ENCODE results near the gene PVR.

- TF ChIP-seq ZNF10 (tag by site-specific recombination; IDR thresholded peaks at IDR 0.05) = no peak
- TF ChIP-seq PATZ1 (tag by site-specific recombination; IDR thresholded peaks at IDR 0.05) = no peak
- no peak for TF ChIP-seq ZNF624 (tag by site-specific recombination; IDR thresholded peaks at IDR 0.05)
- no peak for TF ChIP-seq ZNF214 (tag by site-specific recombination; IDR thresholded peaks at IDR 0.05; ENCODE audit: borderline replicate concordance)
- no peak for TF ChIP-seq ZNF561 (tag by site-specific recombination; IDR thresholded peaks at IDR 0.05; ENCODE audit: borderline replicate concordance)
- no peak for TF ChIP-seq ZNF274 (IDR thresholded peaks at IDR 0.05; ENCODE audit: low read length)
- TF ChIP-seq ZNF274 (tag by site-specific recombination; IDR thresholded peaks at IDR 0.05; ENCODE audit: borderline replicate concordance) = no peak
- TF ChIP-seq, protein P1, sequence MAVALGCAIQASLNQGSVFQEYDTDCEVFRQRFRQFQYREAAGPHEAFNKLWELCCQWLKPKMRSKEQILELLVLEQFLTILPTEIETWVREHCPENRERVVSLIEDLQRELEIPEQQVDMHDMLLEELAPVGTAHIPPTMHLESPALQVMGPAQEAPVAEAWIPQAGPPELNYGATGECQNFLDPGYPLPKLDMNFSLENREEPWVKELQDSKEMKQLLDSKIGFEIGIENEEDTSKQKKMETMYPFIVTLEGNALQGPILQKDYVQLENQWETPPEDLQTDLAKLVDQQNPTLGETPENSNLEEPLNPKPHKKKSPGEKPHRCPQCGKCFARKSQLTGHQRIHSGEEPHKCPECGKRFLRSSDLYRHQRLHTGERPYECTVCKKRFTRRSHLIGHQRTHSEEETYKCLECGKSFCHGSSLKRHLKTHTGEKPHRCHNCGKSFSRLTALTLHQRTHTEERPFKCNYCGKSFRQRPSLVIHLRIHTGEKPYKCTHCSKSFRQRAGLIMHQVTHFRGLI (tag by site-specific recombination; IDR thresholded peaks at IDR 0.05) = no peak
These were observed 57.5 kb downstream of the PVR start for GRCh38 chr19:44701228-44701627.

Measured in HEK293 (cell line).